Retinal pigment epithelial cell (primary cell): Measurements from ENCODE around the gene CDH13.

Experiments
- DNase-seq: peaks from one replicate; pipeline ENCODE4 v3.0.0-alpha.2; 2010; ENCODE audit warnings: low read depth
- H3K4me3 ChIP-seq: 2 replicates; pipeline ENCODE4 v1.5.1; 2011; ENCODE audit warnings: mild to moderate bottlenecking, low read length, control low read depth, moderate library complexity
- CTCF ChIP-seq: conservative IDR thresholded peaks from 2 replicates; pipeline ENCODE4 v1.5.1; 2011; ENCODE audit warnings: low read depth, low read length, control low read depth, inconsistent platforms

CDH13 gene

GRCh38 chr16:83845263-83845662 is 1218.5 kb downstream of the CDH13 start:
- no peak for DNase-seq
- no peak overlapping the region for H3K4me3 ChIP-seq
- TF ChIP-seq CTCF = no peak

- DNase-seq = no peak
- TF ChIP-seq CTCF = no peak
- no peak overlapping the region for H3K4me3 ChIP-seq
These were observed 1220.8 kb downstream of the CDH13 start for GRCh38 chr16:83847371-83848225.

- TF ChIP-seq CTCF = no peak
- no peak overlapping the region for H3K4me3 ChIP-seq
- DNase-seq = no peak
These were observed 1222.7 kb downstream of the CDH13 start for GRCh38 chr16:83849421-83849820.
